Measurements from ENCODE around the gene GNG2.

Gene GNG2

DNA sequence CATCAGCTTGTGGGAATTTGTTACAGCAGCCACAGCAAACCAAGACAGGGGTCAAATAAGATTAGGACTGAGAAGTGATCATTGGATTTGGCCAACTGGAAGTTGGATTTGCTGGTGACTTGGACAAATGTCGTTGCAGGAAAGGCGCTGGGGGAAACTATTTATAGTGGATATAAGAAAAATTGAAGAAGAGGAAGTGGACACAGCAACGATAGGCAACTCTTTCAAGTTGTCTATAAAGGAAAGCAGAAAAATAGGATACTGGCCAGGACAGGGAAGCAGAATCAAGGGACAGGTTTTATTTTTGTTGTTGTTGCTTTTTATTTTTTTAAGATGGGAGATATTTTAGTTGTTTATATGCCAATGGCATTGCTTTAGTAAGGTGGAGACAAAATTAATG lies 72.8 kb downstream of the GNG2 start:
- Histone ChIP-seq H2AFZ (ENCODE audit: low read depth, low read length) (no peak overlapping the region), H3K4me2 (ENCODE audit: insufficient read depth, low read length) (no peak overlapping the region), H3K4me3 (ENCODE audit: low read depth in 1 of 2, low read length in 2 of 2) (no peak overlapping the region), H3K4me1 (ENCODE audit: insufficient read depth, low read length) (no peaks in the 10 kb centered on the region), H3K27ac (ENCODE audit: low read length) (no peak overlapping the region), H3K9ac (ENCODE audit: low read depth, low read length) (no peak overlapping the region), H3K27me3 (ENCODE audit: insufficient read depth, low read length, poor library complexity) (no peaks in the 10 kb centered on the region), H3K79me2 (ENCODE audit: insufficient read depth, low read length) (peaks cover 75% of the 10 kb centered on the region), H4K20me1 (ENCODE audit: insufficient read depth, low read length) (peaks cover 6% of the 10 kb centered on the region; the same call in 1 of the 2 replicates), H3K9me3 (ENCODE audit: insufficient read depth, low read length, severe bottlenecking) (no peaks in the 10 kb centered on the region), H3K36me3 (ENCODE audit: insufficient read depth, low read length) (peaks cover 14% of the 10 kb centered on the region; the same call in 1 of the 2 replicates)
- TF ChIP-seq EZH2 (IDR thresholded peaks at IDR 0.05; ENCODE audit: borderline replicate concordance, low read depth, low read length, severe bottlenecking), result no peak
- TF ChIP-seq, protein P1, sequence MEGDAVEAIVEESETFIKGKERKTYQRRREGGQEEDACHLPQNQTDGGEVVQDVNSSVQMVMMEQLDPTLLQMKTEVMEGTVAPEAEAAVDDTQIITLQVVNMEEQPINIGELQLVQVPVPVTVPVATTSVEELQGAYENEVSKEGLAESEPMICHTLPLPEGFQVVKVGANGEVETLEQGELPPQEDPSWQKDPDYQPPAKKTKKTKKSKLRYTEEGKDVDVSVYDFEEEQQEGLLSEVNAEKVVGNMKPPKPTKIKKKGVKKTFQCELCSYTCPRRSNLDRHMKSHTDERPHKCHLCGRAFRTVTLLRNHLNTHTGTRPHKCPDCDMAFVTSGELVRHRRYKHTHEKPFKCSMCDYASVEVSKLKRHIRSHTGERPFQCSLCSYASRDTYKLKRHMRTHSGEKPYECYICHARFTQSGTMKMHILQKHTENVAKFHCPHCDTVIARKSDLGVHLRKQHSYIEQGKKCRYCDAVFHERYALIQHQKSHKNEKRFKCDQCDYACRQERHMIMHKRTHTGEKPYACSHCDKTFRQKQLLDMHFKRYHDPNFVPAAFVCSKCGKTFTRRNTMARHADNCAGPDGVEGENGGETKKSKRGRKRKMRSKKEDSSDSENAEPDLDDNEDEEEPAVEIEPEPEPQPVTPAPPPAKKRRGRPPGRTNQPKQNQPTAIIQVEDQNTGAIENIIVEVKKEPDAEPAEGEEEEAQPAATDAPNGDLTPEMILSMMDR (IDR thresholded peaks at IDR 0.05; ENCODE audit: borderline replicate concordance, extremely low read depth, low read length, poor library complexity, severe bottlenecking), result no peak
- no peak for ATAC-seq (ENCODE audit: insufficient read depth, low read depth)
- no peak for DNase-seq

DNA sequence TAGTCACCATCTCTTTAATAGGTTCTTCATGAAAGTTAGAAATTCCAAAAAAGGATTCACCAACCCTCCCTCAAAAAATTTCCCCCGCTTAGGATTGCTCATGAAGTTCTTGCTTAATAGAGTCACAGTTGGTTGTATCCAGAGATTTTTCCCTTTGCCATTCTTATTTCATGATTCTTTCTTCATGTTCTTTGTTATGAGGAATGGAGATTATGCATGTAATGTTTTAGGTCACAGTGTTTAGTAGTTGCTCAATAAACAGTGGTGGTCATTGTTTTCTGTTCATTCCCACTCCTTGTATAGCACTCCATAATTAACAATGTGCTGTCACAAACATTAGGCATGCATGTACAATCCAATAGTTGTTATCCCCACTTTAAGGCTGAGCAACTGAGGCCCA lies 77.7 kb downstream of the GNG2 start:
- Histone ChIP-seq H3K27ac (ENCODE audit: low read length) (no peak overlapping the region), H3K27me3 (ENCODE audit: insufficient read depth, low read length, poor library complexity) (no peaks in the 10 kb centered on the region), H3K9me3 (ENCODE audit: insufficient read depth, low read length, severe bottlenecking) (no peaks in the 10 kb centered on the region)

DNA sequence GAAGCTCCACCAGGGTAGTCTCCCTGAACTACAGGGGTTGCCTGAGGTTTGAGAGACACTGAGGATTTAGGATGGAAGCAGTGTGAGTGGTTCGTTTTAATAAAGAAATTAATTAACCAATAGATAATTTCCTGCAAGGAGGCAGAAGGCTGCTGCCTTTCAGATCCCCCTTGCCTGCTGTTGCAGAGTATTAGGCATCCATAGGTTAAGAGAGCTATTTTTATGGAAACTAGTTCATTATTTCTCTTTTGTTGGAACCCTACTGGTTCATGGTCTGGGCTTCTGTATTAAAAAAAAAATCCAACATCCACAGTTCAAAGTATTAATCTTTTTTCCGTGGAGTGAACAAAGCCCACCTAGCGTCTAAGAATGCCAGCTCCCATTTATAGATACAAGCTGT lies 78.4 kb downstream of the GNG2 start:
- no peak overlapping the region for H3K9ac ChIP-seq (ENCODE audit: low read depth, low read length)
- H3K36me3 ChIP-seq (ENCODE audit: insufficient read depth, low read length), result peaks cover 22% of the 10 kb centered on the region; the same call in 1 of the 2 replicates
- H3K27ac ChIP-seq (ENCODE audit: low read length), result no peak overlapping the region
- H3K4me1 ChIP-seq (ENCODE audit: insufficient read depth, low read length), result no peaks in the 10 kb centered on the region
- no peaks in the 10 kb centered on the region for H3K9me3 ChIP-seq (ENCODE audit: insufficient read depth, low read length, severe bottlenecking)
- peaks cover 9% of the 10 kb centered on the region; the same call in 1 of the 2 replicates for H4K20me1 ChIP-seq (ENCODE audit: insufficient read depth, low read length)
- no peak for ATAC-seq (ENCODE audit: insufficient read depth, low read depth)
- H3K4me3 ChIP-seq (ENCODE audit: low read depth in 1 of 2, low read length in 2 of 2), result no peak overlapping the region
- DNase-seq, result no peak
- no peak overlapping the region for H2AFZ ChIP-seq (ENCODE audit: low read depth, low read length)
- no peak for TF ChIP-seq EZH2 (IDR thresholded peaks at IDR 0.05; ENCODE audit: borderline replicate concordance, low read depth, low read length, severe bottlenecking)
- TF ChIP-seq, protein P1 (IDR thresholded peaks at IDR 0.05; ENCODE audit: borderline replicate concordance, extremely low read depth, low read length, poor library complexity, severe bottlenecking), result no peak
- H3K79me2 ChIP-seq (ENCODE audit: insufficient read depth, low read length), result peaks cover 71% of the 10 kb centered on the region
- no peaks in the 10 kb centered on the region for H3K27me3 ChIP-seq (ENCODE audit: insufficient read depth, low read length, poor library complexity)
- H3K4me2 ChIP-seq (ENCODE audit: insufficient read depth, low read length), result no peak overlapping the region

More for the DNA sequence above, 77.7 kb downstream of the GNG2 start:
- no peak overlapping the region for H2AFZ ChIP-seq (ENCODE audit: low read depth, low read length)
- H3K4me1 ChIP-seq (ENCODE audit: insufficient read depth, low read length), result no peaks in the 10 kb centered on the region
- H3K36me3 ChIP-seq (ENCODE audit: insufficient read depth, low read length), result peaks cover 26% of the 10 kb centered on the region; the same call in 1 of the 2 replicates
- no peak overlapping the region for H3K9ac ChIP-seq (ENCODE audit: low read depth, low read length)
- H4K20me1 ChIP-seq (ENCODE audit: insufficient read depth, low read length), result peaks cover 9% of the 10 kb centered on the region; the same call in 1 of the 2 replicates
- H3K4me2 ChIP-seq (ENCODE audit: insufficient read depth, low read length), result no peak overlapping the region
- ATAC-seq (ENCODE audit: insufficient read depth, low read depth) (no peak), DNase-seq (no peak)
- TF ChIP-seq, protein P1 (IDR thresholded peaks at IDR 0.05; ENCODE audit: borderline replicate concordance, extremely low read depth, low read length, poor library complexity, severe bottlenecking), result no peak
- TF ChIP-seq EZH2 (IDR thresholded peaks at IDR 0.05; ENCODE audit: borderline replicate concordance, low read depth, low read length, severe bottlenecking), result no peak
- H3K79me2 ChIP-seq (ENCODE audit: insufficient read depth, low read length), result peaks cover 75% of the 10 kb centered on the region
- no peak overlapping the region for H3K4me3 ChIP-seq (ENCODE audit: low read depth in 1 of 2, low read length in 2 of 2)
